GM12891 (cell line): ENCODE data around the gene MYRF.

Experiments used
- DNase-seq: peaks from one replicate; pipeline ENCODE4 v3.0.0; 2011; ENCODE audit warnings: low spot score; ENCODE audit not compliant: insufficient read length
- FAIRE-seq: peaks from 2 replicates; lab custom pipeline; 2011; peaks lifted over from hg19 to GRCh38; lab: Jason Lieb, UNC
- PAX5 ChIP-seq: IDR thresholded peaks from 2 replicates; pipeline ENCODE4 v1.6.1; 2011; ENCODE audit warnings: low read length, moderate library complexity, mild to moderate bottlenecking; ENCODE audit not compliant: insufficient read depth, severe bottlenecking
- POLR2A ChIP-seq: IDR thresholded peaks from 2 replicates; pipeline ENCODE4 v1.6.1; 2011; ENCODE audit warnings: low read depth, low read length, control low read depth
- POLR2AphosphoS5 ChIP-seq: IDR thresholded peaks from 2 replicates; pipeline ENCODE4 v1.6.1; 2011; ENCODE audit warnings: low read depth, low read length, control low read depth
- POU2F2 ChIP-seq: IDR thresholded peaks from 2 replicates; pipeline ENCODE4 v1.6.1; 2011; ENCODE audit warnings: low read depth, mild to moderate bottlenecking, control low read depth, low read length, moderate library complexity
- SPI1 ChIP-seq: IDR thresholded peaks from 2 replicates; pipeline ENCODE4 v1.6.1; 2011; ENCODE audit warnings: low read depth, low read length, control low read depth
- TAF1 ChIP-seq: IDR thresholded peaks from 2 replicates; pipeline ENCODE4 v1.6.1; 2011; ENCODE audit warnings: low read depth, low read length, control low read depth

MYRF gene

GRCh38 chr11:61718046-61718531 lies 34.3 kb upstream of the MYRF start:
- TF ChIP-seq POLR2AphosphoS5: no peak
- no peak for TF ChIP-seq SPI1
- no peak for TF ChIP-seq POU2F2
- no peak for TF ChIP-seq POLR2A
- TF ChIP-seq TAF1: no peak
- TF ChIP-seq PAX5: no peak
- FAIRE-seq (no peak), DNase-seq (no peak)

- FAIRE-seq (no peak), DNase-seq (no peak)
- TF ChIP-seq POU2F2: no peak
- TF ChIP-seq TAF1: no peak
- TF ChIP-seq SPI1: no peak
Measured at GRCh38 chr11:61718621-61719302, 33.7 kb upstream of the MYRF start.

GRCh38 chr11:61719978-61720377 lies 32.5 kb upstream of the MYRF start:
- no peak for TF ChIP-seq POLR2AphosphoS5
- FAIRE-seq: no peak
- no peak for DNase-seq

- no peak for TF ChIP-seq POLR2AphosphoS5
- no peak for TF ChIP-seq POU2F2
- TF ChIP-seq PAX5: no peak
- no peak for TF ChIP-seq SPI1
- TF ChIP-seq TAF1: no peak
- no peak for TF ChIP-seq POLR2A
Measured at GRCh38 chr11:61720597-61720996, 31.8 kb upstream of the MYRF start.

GRCh38 chr11:61724437-61724836 lies 28.0 kb upstream of the MYRF start:
- FAIRE-seq: no peak
- TF ChIP-seq POU2F2 (no peak), POLR2A (no peak), POLR2AphosphoS5 (no peak)
- DNase-seq: no peak

More at GRCh38 chr11:61720597-61720996, 31.8 kb upstream of the MYRF start:
- DNase-seq (no peak), FAIRE-seq (no peak)

GRCh38 chr11:61725781-61726231 lies 26.6 kb upstream of the MYRF start:
- FAIRE-seq: no peak
- no peak for TF ChIP-seq PAX5
- TF ChIP-seq POLR2A: no peak
- no peak for TF ChIP-seq TAF1
- TF ChIP-seq POLR2AphosphoS5: no peak
- no peak for TF ChIP-seq POU2F2
- no peak for TF ChIP-seq SPI1

GRCh38 chr11:61726775-61727174 lies 25.7 kb upstream of the MYRF start:
- no peak for FAIRE-seq
- DNase-seq: no peak
- TF ChIP-seq POU2F2 (no peak), SPI1 (no peak), TAF1 (no peak), PAX5 (no peak), POLR2A (no peak), POLR2AphosphoS5 (no peak)

More at GRCh38 chr11:61725781-61726231, 26.6 kb upstream of the MYRF start:
- DNase-seq: no peak

GRCh38 chr11:61727401-61727811 lies 25.0 kb upstream of the MYRF start:
- FAIRE-seq: no peak
- no peak for TF ChIP-seq POLR2A
- DNase-seq: no peak

GRCh38 chr11:61728066-61728939 lies 24.1 kb upstream of the MYRF start:
- DNase-seq (no peak), FAIRE-seq (no peak)
- TF ChIP-seq PAX5 (peak; percentile 86), SPI1 (no peak)

- TF ChIP-seq POLR2A (no peak), POU2F2 (no peak), SPI1 (no peak), PAX5 (no peak), TAF1 (no peak), POLR2AphosphoS5 (no peak)
- FAIRE-seq: no peak
- no peak for DNase-seq
Measured at GRCh38 chr11:61728940-61729219, 23.6 kb upstream of the MYRF start.
